ENCODE measurements around the gene NELL2.

The NELL2 gene

DNA sequence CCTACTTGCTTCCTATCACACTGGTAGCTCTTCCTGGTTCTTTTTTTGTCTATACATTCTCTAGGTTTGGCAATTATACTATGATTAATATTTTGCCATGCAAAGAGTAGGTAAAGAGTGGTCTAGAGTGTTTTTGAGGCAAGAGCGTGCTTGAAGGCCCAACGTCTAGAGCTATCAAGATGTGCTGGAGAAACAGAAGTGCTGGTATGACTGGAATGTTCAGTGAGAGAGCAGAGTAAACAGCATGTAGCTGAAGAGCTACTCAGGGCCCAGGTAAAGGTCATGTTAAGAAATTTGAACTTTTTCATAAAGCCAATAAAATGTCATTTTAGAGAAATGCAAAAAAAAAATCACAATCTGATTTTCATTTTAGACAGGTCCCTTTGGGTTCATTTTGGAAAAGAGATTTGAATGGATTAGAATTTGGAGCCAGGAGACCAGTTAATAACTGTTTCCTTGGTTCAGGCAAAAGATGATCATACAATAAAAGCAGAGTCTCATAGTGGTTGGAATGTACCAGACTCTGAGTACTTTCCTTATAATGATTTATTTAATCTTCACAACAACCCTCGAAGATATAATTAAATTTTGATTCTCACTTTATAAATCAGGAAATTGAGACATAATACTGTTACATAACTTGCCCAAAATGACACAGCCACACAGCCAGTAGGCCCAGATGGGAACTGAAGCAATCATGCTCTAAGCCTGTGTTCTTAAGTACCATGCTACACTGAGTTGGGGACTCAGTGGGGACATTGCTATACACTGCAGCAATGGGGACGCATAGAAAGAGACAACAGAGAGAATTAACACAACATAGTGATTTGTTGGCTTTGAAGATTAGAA, 350.1 kb downstream of the NELL2 start:
- Histone ChIP-seq H3K27ac (replicated peaks) (no peak overlapping the region), H3K4me3 (replicated peaks; ENCODE audit: insufficient read depth, low read length) (no peak overlapping the region), H3K27me3 (ENCODE audit: insufficient read depth, poor library complexity, severe bottlenecking) (no peaks in the 10 kb centered on the region)
- no peak for TF ChIP-seq SPI1 (IDR thresholded peaks at IDR 0.05; ENCODE audit: borderline replicate concordance, low read depth)
- TF ChIP-seq, protein P1, sequence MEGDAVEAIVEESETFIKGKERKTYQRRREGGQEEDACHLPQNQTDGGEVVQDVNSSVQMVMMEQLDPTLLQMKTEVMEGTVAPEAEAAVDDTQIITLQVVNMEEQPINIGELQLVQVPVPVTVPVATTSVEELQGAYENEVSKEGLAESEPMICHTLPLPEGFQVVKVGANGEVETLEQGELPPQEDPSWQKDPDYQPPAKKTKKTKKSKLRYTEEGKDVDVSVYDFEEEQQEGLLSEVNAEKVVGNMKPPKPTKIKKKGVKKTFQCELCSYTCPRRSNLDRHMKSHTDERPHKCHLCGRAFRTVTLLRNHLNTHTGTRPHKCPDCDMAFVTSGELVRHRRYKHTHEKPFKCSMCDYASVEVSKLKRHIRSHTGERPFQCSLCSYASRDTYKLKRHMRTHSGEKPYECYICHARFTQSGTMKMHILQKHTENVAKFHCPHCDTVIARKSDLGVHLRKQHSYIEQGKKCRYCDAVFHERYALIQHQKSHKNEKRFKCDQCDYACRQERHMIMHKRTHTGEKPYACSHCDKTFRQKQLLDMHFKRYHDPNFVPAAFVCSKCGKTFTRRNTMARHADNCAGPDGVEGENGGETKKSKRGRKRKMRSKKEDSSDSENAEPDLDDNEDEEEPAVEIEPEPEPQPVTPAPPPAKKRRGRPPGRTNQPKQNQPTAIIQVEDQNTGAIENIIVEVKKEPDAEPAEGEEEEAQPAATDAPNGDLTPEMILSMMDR (IDR thresholded peaks at IDR 0.05; ENCODE audit: insufficient read depth, low read length) = no peak
- TF ChIP-seq GABPA (IDR thresholded peaks at IDR 0.05; ENCODE audit: low read depth) = no peak
- TF ChIP-seq, protein P2, sequence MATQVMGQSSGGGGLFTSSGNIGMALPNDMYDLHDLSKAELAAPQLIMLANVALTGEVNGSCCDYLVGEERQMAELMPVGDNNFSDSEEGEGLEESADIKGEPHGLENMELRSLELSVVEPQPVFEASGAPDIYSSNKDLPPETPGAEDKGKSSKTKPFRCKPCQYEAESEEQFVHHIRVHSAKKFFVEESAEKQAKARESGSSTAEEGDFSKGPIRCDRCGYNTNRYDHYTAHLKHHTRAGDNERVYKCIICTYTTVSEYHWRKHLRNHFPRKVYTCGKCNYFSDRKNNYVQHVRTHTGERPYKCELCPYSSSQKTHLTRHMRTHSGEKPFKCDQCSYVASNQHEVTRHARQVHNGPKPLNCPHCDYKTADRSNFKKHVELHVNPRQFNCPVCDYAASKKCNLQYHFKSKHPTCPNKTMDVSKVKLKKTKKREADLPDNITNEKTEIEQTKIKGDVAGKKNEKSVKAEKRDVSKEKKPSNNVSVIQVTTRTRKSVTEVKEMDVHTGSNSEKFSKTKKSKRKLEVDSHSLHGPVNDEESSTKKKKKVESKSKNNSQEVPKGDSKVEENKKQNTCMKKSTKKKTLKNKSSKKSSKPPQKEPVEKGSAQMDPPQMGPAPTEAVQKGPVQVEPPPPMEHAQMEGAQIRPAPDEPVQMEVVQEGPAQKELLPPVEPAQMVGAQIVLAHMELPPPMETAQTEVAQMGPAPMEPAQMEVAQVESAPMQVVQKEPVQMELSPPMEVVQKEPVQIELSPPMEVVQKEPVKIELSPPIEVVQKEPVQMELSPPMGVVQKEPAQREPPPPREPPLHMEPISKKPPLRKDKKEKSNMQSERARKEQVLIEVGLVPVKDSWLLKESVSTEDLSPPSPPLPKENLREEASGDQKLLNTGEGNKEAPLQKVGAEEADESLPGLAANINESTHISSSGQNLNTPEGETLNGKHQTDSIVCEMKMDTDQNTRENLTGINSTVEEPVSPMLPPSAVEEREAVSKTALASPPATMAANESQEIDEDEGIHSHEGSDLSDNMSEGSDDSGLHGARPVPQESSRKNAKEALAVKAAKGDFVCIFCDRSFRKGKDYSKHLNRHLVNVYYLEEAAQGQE (IDR thresholded peaks at IDR 0.05; ENCODE audit: insufficient replicate concordance, low read depth) = no peak
- TF ChIP-seq POLR2AphosphoS5 (IDR thresholded peaks at IDR 0.05; ENCODE audit: low read depth) = no peak
- DNase-seq (ENCODE audit: low read depth in 1 of 2, low spot score in 1 of 2) = no peak

DNA sequence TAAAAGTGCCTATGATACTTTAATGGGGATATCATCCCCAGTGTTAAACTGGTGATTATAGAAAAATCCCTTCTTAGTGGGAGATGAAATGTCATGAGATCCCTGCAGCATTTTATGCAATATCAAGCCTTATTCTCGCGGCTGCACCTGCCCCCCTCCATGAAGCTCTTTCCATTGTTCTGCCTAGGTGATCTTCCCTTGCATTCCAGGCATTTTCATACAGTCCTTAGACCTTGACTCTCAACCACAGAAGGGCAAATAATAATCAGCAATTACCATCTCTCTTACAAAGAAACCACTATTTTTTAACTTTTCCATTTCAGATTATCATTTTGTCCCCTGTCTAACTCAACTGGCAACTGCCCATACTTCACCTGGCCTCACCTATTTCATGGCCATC, 352.3 kb downstream of the NELL2 start:
- DNase-seq (ENCODE audit: low read depth in 1 of 2, low spot score in 1 of 2) = no peak
- no peaks in the 10 kb centered on the region for H3K27me3 ChIP-seq (ENCODE audit: insufficient read depth, poor library complexity, severe bottlenecking)
- TF ChIP-seq, protein P1 (IDR thresholded peaks at IDR 0.05; ENCODE audit: insufficient read depth, low read length) = no peak
- TF ChIP-seq, protein P2 (IDR thresholded peaks at IDR 0.05; ENCODE audit: insufficient replicate concordance, low read depth) = no peak
- TF ChIP-seq POLR2AphosphoS5 (IDR thresholded peaks at IDR 0.05; ENCODE audit: low read depth) = no peak
- no peak for TF ChIP-seq GABPA (IDR thresholded peaks at IDR 0.05; ENCODE audit: low read depth)
- TF ChIP-seq SPI1 (IDR thresholded peaks at IDR 0.05; ENCODE audit: borderline replicate concordance, low read depth) = no peak
- H3K4me3 ChIP-seq (replicated peaks; ENCODE audit: insufficient read depth, low read length) = no peak overlapping the region
- no peak overlapping the region for H3K27ac ChIP-seq (replicated peaks)

DNA sequence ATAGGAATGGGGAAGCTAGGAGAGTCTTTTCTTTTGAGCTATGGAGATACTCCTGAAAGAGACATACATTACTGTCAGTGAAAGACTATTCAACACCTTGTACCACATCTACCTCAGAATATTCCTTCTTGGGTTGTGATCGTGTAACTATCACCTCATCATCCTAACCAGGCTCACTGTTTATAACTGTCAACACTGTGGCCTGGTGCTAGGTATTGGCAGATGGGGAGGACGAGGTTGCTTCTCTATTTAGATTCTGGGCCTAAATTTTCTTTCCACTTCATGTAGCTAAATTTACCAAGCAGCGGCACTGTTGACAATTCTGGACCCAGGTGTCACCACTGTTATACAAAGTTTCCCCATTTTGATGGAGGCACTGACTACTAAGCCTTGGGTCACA, 354.4 kb downstream of the NELL2 start:
- TF ChIP-seq, protein P2 (IDR thresholded peaks at IDR 0.05; ENCODE audit: insufficient replicate concordance, low read depth) = no peak
- no peak for TF ChIP-seq GABPA (IDR thresholded peaks at IDR 0.05; ENCODE audit: low read depth)
- no peak for TF ChIP-seq POLR2AphosphoS5 (IDR thresholded peaks at IDR 0.05; ENCODE audit: low read depth)
- TF ChIP-seq, protein P1 (IDR thresholded peaks at IDR 0.05; ENCODE audit: insufficient read depth, low read length) = no peak
- no peak for TF ChIP-seq SPI1 (IDR thresholded peaks at IDR 0.05; ENCODE audit: borderline replicate concordance, low read depth)
- Histone ChIP-seq H3K27me3 (ENCODE audit: insufficient read depth, poor library complexity, severe bottlenecking) (no peaks in the 10 kb centered on the region), H3K27ac (replicated peaks) (no peak overlapping the region), H3K4me3 (replicated peaks; ENCODE audit: insufficient read depth, low read length) (no peak overlapping the region)
- DNase-seq (ENCODE audit: low read depth in 1 of 2, low spot score in 1 of 2) = no peak
